Measurements from ENCODE around the gene GKN1.

GKN1 gene

GRCh38 chr2:68959001-68959400 is 15.4 kb upstream of the GKN1 start:
- no peak for DNase-seq

- DNase-seq = no peak
These were observed 13.1 kb upstream of the GKN1 start for GRCh38 chr2:68961380-68961779.

GRCh38 chr2:68964282-68964681 is 10.2 kb upstream of the GKN1 start:
- no peak for DNase-seq

- no peak for DNase-seq
These were observed 6.2 kb upstream of the GKN1 start for GRCh38 chr2:68968221-68968620.

GRCh38 chr2:68969736-68970490 is 4.5 kb upstream of the GKN1 start:
- no peak for DNase-seq

- DNase-seq = no peak
These were observed 3.7 kb upstream of the GKN1 start for GRCh38 chr2:68970566-68971265.

- no peak for DNase-seq
These were observed 2.7 kb upstream of the GKN1 start for GRCh38 chr2:68971591-68972231.

- no peak for DNase-seq
These were observed 670 bp downstream of the GKN1 start for GRCh38 chr2:68974946-68975665.

- DNase-seq = no peak
These were observed 1.4 kb downstream of the GKN1 start for GRCh38 chr2:68975844-68976243.

GRCh38 chr2:68977453-68977852 is 3.0 kb downstream of the GKN1 start:
- DNase-seq = no peak

GRCh38 chr2:68978098-68978497 is 3.7 kb downstream of the GKN1 start:
- no peak for DNase-seq

GRCh38 chr2:68980956-68981355 is 6.5 kb downstream of the GKN1 start:
- DNase-seq = no peak

- DNase-seq = peak in 12 of 51 donors; percentile 0 to 44 (median 18)
These were observed 12.6 kb downstream of the GKN1 start for GRCh38 chr2:68987021-68987503.

GRCh38 chr2:68989035-68989434 is 14.6 kb downstream of the GKN1 start:
- DNase-seq = no peak

- no peak for DNase-seq
These were observed 17.9 kb downstream of the GKN1 start for GRCh38 chr2:68992341-68992740.

GRCh38 chr2:68992933-68993332 is 18.5 kb downstream of the GKN1 start:
- DNase-seq = no peak

- DNase-seq = no peak
These were observed 19.2 kb downstream of the GKN1 start for GRCh38 chr2:68993660-68994059.

- no peak for DNase-seq
These were observed 20.4 kb downstream of the GKN1 start for GRCh38 chr2:68994864-68995263.

GRCh38 chr2:68995916-68996315 is 21.5 kb downstream of the GKN1 start:
- no peak for DNase-seq

- DNase-seq = no peak
These were observed 23.0 kb downstream of the GKN1 start for GRCh38 chr2:68997401-68997800.

- DNase-seq = no peak
These were observed 27.4 kb downstream of the GKN1 start for GRCh38 chr2:69001879-69002278.

- DNase-seq = no peak
These were observed 29.3 kb downstream of the GKN1 start for GRCh38 chr2:69003731-69004130.

Data from hypothalamus (tissue), 51 donors.